Hematopoietic multipotent progenitor cell treated with erythropoietin and hydrocortisone succinate and interleukin-3 and kit ligand, for 6 days (in vitro differentiated cells): ENCODE results near the gene ZNF540.
"Not testable (repeated sequence)": the region's sequence is repeated elsewhere in the genome, so short reads cannot be mapped to it uniquely, and the experiment has no call there.

ENCODE experiments used
- DNase-seq: peaks from one replicate; pipeline ENCODE4 v3.0.0-alpha.2; 2015

Gene ZNF540

DNA sequence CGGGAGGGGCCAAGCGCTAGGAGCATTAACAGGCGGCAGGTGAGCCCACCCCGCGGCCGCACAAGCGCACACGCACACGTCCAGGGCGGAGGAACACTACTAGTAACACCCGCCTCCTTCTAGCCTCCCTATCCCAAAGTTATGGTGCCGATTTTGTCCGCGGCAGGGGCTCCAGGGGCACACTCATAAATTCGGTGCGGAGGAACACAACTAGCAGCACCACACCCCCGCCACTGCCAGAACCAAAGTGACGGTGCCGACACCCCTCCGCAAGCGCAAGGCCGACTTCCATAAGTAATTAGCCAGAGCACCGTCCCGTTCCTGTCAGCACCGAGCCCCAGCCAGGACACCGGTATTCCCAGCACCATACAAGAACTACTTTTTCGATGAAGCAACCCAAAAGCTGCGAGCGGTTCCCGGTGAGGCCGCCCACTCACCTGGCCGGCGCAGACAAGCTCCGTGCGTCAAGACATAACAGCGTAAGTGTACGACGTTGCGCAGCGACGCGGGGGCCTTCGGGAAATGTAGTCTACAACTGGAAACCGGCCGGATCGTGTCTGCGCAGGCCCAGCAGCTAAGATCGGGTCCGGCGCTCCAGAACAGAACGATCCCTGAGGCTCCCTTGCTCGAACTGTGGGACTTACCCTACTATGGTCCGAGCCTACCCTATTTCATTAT lies at the start of gene ZNF540, which contains the start of gene ZNF571:
Gene ZNF540 (plus strand): TSS at position 573 of the 678 bp plus-strand sequence. CDS start 3,572 bp downstream, outside the sequence.
Gene ZNF571 (minus strand): TSS at position 489 of the 678 bp plus-strand sequence. CDS start 8,116 bp downstream, outside the sequence.
- DNase-seq: peak; percentile 96

DNA sequence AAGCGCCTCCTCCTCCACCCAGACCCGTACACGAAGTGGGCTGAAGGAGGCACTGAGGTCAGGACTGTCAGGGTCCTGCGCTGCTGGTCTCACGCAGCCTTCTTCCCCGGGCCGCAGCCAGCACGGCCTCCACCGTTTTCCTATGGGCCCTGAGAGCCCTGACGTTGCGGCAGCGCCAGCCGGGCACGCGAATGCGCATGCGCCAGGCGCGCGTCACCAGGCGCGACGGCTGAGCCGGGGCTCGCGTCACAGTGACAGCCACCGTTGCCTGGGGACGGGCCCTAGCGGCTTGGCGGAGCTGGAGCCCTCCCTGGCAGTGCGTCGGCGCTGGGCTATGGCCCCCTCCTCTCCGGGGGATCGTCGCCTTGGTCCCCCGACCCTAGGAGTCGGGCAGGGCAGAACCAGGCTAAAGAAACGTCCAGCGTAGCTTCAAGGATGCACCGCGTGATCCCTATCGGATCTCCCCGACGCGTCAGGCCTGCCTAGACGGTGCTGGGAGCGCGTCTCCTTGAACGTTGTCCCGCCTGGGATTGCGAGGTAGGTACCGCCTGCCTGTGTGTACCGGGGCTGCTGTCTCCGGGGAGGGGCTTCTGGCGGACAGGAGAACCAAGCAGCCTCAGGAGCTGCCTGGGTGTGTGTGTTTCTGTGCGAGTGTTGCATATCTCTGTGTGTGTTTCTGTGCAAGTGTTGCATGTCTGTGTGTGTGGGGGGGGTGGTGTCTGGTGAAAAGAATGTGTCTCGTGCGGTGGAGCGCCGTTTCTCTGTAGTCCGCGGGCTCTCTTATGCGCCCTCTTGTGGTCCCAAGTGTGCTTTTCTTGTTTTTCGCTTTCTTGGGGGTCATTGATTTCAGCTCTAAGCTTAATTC lies 43.3 kb upstream of the ZNF540 start:
- DNase-seq: peak; percentile 78

DNA sequence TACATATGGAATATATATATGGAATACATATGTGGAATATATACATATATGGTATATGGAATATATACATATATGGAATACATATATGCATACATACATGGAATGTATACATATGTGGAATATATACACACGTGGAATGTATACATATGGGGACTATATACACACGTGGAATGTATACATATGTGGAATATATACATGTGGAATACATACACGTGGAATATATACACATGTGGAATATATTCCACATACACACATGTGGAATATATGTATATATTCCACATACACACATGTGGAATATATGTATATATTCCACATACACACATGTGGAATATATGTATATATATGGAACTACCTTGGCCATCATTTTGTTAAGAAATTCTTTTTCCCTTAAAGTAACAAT lies 31.2 kb upstream of the ZNF540 start:
- DNase-seq: no peak

DNA sequence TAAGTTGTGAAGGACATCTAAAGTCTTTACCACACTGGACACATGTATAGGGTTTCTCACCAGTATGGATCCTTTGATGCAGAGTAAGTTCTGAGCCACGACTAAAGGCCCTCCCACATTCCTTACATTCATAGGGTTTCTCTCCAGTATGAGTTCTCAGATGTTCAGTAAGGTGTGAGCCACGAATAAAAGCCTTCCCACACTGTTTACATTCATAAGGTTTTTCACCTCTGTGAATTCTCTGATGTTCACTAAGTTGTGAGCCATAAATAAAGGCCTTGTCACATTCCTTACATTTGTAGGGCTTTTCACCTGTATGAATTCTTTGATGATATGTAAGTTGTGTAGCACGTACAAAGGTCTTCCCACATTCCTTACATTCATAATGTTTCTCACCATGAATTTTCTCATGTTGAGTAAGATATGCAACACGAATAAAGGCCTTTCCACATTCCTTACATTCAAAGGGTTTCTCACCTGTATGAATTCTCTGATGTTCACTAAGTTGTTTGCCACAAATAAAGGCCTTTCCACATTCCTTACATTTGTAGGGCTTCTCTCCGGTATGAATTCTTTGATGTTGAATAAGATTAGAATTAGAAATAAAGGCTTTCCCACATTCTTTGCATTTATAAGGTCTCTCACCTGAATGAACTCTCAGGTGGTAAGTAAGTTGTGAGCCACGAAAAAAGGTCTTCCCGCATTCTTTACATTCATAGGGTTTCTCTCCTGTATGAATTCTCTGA lies 29.9 kb upstream of the ZNF540 start:
- DNase-seq: no peak

DNA sequence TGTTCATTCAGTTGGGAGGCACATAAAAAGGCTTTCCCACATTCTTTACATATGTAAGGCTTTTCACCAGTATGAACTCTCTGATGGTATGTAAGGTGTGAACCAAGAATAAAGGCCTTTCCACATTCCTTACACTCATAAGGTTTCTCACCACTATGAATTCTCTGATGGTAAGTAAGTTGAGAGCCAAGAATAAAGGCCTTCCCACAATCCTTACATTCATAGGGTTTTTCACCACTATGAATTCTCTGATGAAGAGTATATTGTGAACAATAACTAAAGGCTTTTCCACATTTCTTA lies 29.4 kb upstream of the ZNF540 start:
- no peak for DNase-seq

DNA sequence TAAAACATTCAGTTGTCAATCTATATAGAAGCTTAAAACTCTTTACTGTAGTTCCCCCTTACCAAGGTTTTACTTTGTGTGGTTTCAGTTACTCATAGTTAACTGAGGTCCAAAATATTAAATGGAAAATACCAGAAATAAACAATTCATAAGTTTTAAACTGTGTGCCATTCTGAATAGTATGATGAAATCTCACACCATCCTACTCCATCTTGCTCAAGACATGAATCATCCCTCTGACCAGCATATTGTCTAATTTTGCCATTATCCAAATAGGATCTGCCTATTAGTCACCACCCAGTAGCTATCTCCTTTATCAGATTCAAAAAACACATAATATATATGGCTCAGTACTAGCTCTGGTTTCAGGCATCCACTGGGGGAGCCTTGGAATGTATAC lies 22.5 kb upstream of the ZNF540 start:
- no peak for DNase-seq

DNA sequence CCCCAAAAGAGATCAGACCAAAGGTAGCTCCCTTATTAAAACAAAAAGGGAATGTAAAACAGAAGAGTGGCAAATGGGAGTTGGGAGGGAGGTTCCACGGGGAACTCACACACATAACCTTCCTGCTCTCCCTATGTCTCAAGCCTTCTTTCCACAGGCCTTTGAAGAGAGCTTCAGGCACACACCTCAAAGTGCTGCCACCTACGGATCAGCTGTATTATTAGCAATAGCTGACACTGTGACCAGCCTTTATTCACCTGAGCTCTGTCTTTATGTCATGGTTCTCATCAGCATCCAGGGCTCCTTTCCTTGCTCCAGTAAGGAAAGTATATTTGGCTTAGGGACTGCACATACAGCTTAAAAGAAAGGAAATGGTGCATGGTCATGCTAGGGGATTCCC lies 11.3 kb upstream of the ZNF540 start:
- DNase-seq: no peak

DNA sequence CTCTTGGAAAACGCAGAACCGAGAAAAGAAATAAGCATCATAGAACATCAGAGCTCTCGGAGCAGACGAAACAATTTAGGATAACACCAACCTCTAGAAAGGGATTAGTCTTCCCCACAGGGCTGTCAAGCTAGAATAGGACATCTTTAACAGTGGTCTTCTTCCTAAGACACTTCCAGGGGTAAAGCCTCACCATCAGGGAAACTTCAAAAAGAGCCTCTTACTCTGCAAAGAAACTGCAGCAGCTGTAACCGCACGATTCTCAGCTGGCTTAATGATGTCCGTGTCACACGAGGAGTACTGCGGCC lies 726 bp upstream of the ZNF540 start:
- no peak for DNase-seq

DNA sequence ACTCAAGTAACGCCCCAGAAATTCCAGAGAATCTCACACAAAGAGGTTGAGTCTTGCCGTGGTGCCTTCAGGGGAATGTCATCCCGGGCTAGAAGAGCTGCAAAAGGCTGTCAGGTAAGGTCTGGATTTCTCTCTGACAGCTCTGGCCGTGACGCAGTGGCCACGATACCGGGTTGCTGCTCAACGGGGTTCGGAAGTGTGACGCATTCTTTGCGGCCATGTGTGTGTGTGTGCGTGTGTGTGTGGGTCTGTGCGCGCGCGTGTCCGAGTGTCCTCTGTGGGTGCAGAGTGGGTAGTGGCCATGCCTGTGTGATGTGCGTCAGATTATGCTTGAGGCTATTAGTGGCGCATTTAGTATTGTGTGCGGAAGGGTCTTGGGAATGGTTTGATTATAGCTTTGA lies 306 bp downstream of the ZNF540 start:
- no peak for DNase-seq

DNA sequence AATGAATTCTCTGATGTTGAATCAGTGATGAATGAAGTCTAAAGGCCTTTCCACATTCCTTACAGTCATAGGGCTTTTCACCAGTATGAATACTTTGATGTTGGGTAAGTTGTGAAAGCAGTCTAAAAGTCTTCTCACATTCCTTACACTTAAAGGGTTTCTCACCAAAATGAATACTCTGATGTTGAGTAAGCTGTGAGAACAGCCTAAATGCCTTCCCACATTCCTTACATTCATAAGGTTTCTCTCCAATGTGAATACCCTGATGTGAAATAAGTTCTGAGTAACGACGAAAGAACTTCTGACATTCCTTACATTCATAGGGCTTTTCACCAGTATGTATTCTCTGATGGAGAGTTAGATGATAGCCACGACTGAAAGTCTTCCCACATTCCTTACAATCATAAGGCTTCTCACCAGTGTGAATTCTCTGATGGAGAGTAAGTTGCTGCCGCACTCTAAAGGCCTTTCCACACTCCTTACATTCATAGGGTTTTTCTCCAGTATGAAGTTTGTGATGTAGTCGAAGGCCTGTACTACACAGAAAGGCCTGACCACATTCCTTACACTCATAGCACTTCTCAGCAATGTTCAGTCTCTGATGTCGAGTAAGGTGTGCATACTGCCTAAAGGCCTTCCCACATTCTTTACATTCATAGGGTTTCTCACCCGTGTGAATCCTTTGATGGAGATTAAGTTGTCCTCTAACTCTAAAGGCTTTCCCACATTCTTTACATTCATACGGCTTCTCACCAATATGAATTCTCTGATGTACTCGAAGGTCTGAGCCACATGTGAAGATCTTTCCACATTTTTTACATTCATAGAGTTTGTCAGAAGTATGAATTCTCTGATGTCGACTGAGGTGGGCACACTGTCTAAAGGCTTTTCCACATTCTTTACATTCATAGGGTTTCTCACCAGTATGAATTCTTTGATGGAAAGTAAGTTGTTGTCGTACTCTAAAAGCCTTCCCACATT lies 40.7 kb downstream of the ZNF540 start:
- no peak for DNase-seq

DNA sequence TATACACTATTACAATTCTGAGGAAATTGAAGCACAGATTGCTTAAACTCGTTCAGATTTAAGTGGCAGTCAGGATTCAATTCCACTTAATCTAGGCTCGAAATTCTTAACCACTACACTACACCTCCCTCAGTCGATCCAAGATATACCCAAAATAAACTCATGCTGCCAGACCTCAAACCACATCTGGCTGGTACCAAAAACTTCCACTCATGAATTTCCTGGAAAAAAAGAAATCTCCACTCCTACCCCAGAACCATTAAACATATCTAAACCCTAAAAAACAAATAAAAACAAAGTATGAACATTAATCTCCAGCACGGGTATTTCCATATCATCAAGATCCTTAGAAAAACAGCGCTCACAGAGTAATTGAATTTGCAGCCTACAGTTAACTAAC lies 59.4 kb downstream of the ZNF540 start:
- DNase-seq: peak; percentile 34

DNA sequence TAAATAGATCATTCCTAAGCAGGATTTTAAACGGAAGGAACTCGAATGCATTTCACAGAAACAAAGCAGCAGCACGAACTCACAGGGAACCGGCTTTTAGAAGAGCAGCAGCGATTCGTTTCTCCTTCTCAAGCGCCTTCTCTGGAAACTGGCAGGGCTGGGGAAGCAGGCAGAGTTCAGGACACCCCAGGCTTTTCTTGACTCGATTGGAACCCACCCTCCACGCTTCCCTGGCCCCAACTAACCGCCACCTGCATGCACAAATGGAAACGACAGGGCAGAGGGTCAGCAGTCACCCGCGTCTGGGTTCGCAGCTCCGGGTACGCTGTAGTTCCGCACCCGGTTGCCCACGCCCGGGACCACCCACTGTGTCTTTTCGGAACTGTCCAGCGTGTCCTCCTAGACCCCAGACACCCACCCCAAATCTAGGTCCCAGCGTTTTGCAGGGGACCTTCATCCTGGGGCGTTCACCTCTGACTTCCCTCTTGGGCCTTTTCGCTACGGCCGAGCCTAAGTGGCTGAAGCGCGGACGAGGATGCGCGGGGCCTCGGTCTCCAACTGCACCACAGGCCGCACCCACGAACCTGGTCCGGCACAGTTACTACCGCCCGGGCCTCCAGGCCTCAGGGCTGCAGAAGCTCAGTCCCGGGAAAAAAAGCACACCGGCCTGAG lies 60.1 kb downstream of the ZNF540 start:
- DNase-seq: peak; percentile 66

DNA sequence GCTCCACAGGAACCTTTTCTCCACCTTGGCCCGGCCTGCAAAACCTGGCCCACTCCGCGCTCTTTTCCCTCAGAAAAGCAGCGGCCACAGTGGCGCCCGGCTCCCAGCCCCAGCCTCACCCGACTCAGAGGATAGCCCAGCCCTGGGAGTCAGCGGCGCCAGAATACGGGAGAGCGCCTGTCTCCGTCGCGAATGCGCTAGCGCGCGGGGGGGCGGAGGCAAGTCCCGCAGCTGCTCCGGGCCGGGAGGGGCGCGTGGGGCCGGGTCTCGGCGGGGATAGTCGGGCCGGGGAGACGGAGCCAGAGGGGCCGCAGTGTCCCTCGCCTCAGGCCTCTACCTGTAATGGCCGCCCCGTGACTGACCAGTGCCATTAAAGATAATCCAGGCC lies 60.6 kb downstream of the ZNF540 start, which contains the start of gene ZFP30:
Gene ZFP30 (minus strand): TSS at position 165 of the 388 bp plus-strand sequence. CDS start 7,643 bp downstream, outside the sequence.
- DNase-seq: peak; percentile 79

DNA sequence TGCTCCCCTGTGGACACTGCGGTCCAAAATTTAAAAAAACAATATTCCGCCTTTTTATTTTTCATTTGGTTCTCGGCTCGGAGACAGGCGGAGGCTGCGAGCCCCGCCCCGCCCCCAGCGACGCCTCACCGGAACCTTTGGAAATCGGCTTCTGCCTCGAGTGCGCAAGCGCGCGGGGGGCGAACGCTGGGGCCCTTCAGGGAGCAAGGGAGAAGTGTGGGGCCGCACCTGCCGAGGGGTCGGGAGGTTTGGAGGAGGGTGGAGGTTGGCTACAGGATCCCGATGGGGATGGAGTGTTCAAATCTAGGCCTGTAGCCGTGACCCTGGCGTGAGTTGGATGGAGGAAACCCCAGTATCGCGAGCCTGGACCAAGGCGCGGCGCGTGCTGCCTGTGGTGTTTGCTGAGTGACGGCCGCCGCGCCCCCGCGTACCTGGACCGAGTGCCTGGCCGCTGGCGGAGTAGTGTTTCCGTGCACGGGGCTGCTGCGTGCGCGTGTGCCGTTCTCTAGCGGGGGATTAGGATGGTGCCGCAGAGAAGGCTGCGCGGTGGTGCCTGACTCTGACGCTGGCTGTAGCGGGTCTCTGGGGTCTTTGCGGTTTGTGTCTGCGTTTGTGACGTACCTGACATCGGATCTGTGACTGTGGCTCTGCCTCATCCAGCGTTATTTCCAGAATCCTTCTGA lies 61.2 kb downstream of the ZNF540 start:
- peak; percentile 83 for DNase-seq

DNA sequence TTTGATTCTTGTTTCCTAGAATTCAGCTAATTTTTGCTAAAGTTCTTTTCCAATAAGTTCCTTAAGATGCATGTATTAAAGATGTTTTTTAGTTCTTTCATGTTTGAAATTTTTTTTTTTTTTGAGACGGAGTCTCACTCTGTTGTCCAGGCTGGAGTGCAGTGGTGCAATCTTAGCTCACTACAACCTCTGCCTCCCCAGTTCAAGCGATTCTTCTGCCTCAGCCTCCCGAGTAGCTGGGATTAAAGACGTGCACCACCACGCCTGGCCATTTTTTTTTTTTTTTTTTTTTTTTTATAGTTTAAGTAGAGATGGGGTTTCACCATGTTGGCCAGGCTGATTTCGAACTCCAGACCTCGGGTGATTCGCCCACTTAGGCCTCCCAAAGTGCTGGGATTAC lies 62.5 kb downstream of the ZNF540 start:
- DNase-seq: not testable (repeated sequence)
